BLaER1 (cell line): Measurements from ENCODE around the gene LGALS7.
"Not testable (repeated sequence)": the region's sequence is repeated elsewhere in the genome, so short reads cannot be mapped to it uniquely, and the experiment has no call there.

Source experiments
- H3K27ac ChIP-seq: shearing (Covaris generic); formaldehyde crosslinking; 2 replicates; pipeline ENCODE4 v1.8.1; 2022
- H3K27me3 ChIP-seq: shearing (Covaris generic); formaldehyde crosslinking; 2 replicates; pipeline ENCODE4 v1.8.1; 2022
- H3K36me3 ChIP-seq: shearing (Covaris generic); formaldehyde crosslinking; 2 replicates; pipeline ENCODE4 v1.8.1; 2022
- H3K4me1 ChIP-seq: shearing (Covaris generic); formaldehyde crosslinking; 2 replicates; pipeline ENCODE4 v1.8.1; 2022
- H3K4me2 ChIP-seq: shearing (Covaris generic); formaldehyde crosslinking; 2 replicates; pipeline ENCODE4 v1.8.1; 2022
- H3K4me3 ChIP-seq: shearing (Covaris generic); formaldehyde crosslinking; 2 replicates; pipeline ENCODE4 v1.8.1; 2022
- H3K9ac ChIP-seq: shearing (Covaris generic); formaldehyde crosslinking; 2 replicates; pipeline ENCODE4 v1.8.1; 2022
- H3K9me3 ChIP-seq: shearing (Covaris generic); formaldehyde crosslinking; 2 replicates; pipeline ENCODE4 v1.8.1; 2022
- H4K20me1 ChIP-seq: shearing (Covaris generic); formaldehyde crosslinking; 2 replicates; pipeline ENCODE4 v1.8.1; 2022
- Cebpa-rat ChIP-seq: shearing (Covaris generic); IDR thresholded peaks from 2 replicates; pipeline ENCODE4 v1.8.1; 2022

The LGALS7 gene

GRCh38 chr19:38769635-38770211 is 3.6 kb downstream of the LGALS7 start:
- peaks cover 16% of the 10 kb centered on the region for H3K4me1 ChIP-seq
- H3K9me3 ChIP-seq = no peaks in the 10 kb centered on the region
- no peaks in the 10 kb centered on the region for H3K36me3 ChIP-seq
- TF ChIP-seq Cebpa-rat = no peak
- peak overlapping the region; percentile 63 for H3K4me3 ChIP-seq
- peak overlapping the region; percentile 81 for H3K9ac ChIP-seq
- peak overlapping the region; percentile 90 for H3K27ac ChIP-seq
- no peaks in the 10 kb centered on the region for H4K20me1 ChIP-seq
- H3K27me3 ChIP-seq = 0 out of 2 replicates have a peak, but pooled peaks cover 3% of the 10 kb centered on the region
- peak overlapping the region; percentile 82 for H3K4me2 ChIP-seq

GRCh38 chr19:38766276-38767047 is 6.9 kb downstream of the LGALS7 start:
- no peak for TF ChIP-seq Cebpa-rat
- no peaks in the 10 kb centered on the region for H3K36me3 ChIP-seq
- H3K4me2 ChIP-seq = no peak overlapping the region
- peaks cover 26% of the 10 kb centered on the region for H3K4me1 ChIP-seq
- H3K4me3 ChIP-seq = no peak overlapping the region
- H3K27ac ChIP-seq = no peak overlapping the region
- H3K9ac ChIP-seq = no peak overlapping the region
- no peaks in the 10 kb centered on the region for H3K9me3 ChIP-seq
- 0 out of 2 replicates have a peak, but pooled peaks cover 3% of the 10 kb centered on the region for H3K27me3 ChIP-seq
- H4K20me1 ChIP-seq = no peaks in the 10 kb centered on the region

- no peak overlapping the region for H3K9ac ChIP-seq
- no peak overlapping the region for H3K4me2 ChIP-seq
- no peak overlapping the region for H3K4me3 ChIP-seq
- no peaks in the 10 kb centered on the region for H3K9me3 ChIP-seq
- no peaks in the 10 kb centered on the region for H4K20me1 ChIP-seq
- H3K4me1 ChIP-seq = peaks cover 30% of the 10 kb centered on the region
- TF ChIP-seq Cebpa-rat = no peak
- H3K27ac ChIP-seq = no peak overlapping the region
- no peaks in the 10 kb centered on the region for H3K36me3 ChIP-seq
- H3K27me3 ChIP-seq = 0 out of 2 replicates have a peak, but pooled peaks cover 3% of the 10 kb centered on the region
Observed at GRCh38 chr19:38765214-38765613, 8.1 kb downstream of the LGALS7 start.

- TF ChIP-seq Cebpa-rat = no peak
- Histone ChIP-seq H4K20me1 (no peaks in the 10 kb centered on the region), H3K4me3 (no peak overlapping the region), H3K4me1 (peaks cover 16% of the 10 kb centered on the region), H3K27ac (no peak overlapping the region), H3K27me3 (no peaks in the 10 kb centered on the region), H3K9me3 (no peaks in the 10 kb centered on the region), H3K4me2 (no peak overlapping the region), H3K36me3 (no peaks in the 10 kb centered on the region), H3K9ac (no peak overlapping the region)
Observed at GRCh38 chr19:38763795-38764220, 9.5 kb downstream of the LGALS7 start.

GRCh38 chr19:38761884-38762389 is 11.4 kb downstream of the LGALS7 start:
- peaks cover 15% of the 10 kb centered on the region for H3K4me1 ChIP-seq
- not testable (repeated sequence) for H3K36me3 ChIP-seq, H3K4me2 ChIP-seq, H3K27ac ChIP-seq, H3K27me3 ChIP-seq, H4K20me1 ChIP-seq, H3K9ac ChIP-seq, H3K4me3 ChIP-seq, H3K9me3 ChIP-seq

GRCh38 chr19:38760805-38761517 is 12.4 kb downstream of the LGALS7 start:
- peaks cover 15% of the 10 kb centered on the region for H3K4me1 ChIP-seq
- not testable (repeated sequence) for H3K9ac ChIP-seq

GRCh38 chr19:38759590-38760003 is 13.7 kb downstream of the LGALS7 start:
- no peaks in the 10 kb centered on the region for H3K27me3 ChIP-seq
- no peaks in the 10 kb centered on the region for H4K20me1 ChIP-seq
- H3K36me3 ChIP-seq = no peaks in the 10 kb centered on the region
- no peak overlapping the region for H3K9ac ChIP-seq
- no peak overlapping the region for H3K4me3 ChIP-seq
- no peak overlapping the region for H3K27ac ChIP-seq
- no peak for TF ChIP-seq Cebpa-rat
- no peaks in the 10 kb centered on the region for H3K9me3 ChIP-seq
- H3K4me1 ChIP-seq = peaks cover 15% of the 10 kb centered on the region
- H3K4me2 ChIP-seq = no peak overlapping the region

More at GRCh38 chr19:38760805-38761517, 12.4 kb downstream of the LGALS7 start:
- not testable (repeated sequence) for H3K4me3 ChIP-seq, H3K36me3 ChIP-seq, H3K9me3 ChIP-seq, H3K27me3 ChIP-seq, H4K20me1 ChIP-seq, H3K27ac ChIP-seq, H3K4me2 ChIP-seq

GRCh38 chr19:38754196-38754595 is 19.1 kb downstream of the LGALS7 start:
- not testable (repeated sequence) for H3K27me3 ChIP-seq, H3K27ac ChIP-seq, H3K4me1 ChIP-seq, H3K4me2 ChIP-seq, H4K20me1 ChIP-seq, H3K9me3 ChIP-seq, H3K9ac ChIP-seq, H3K36me3 ChIP-seq, H3K4me3 ChIP-seq

GRCh38 chr19:38753783-38754182 is 19.5 kb downstream of the LGALS7 start:
- not testable (repeated sequence) for H3K4me1 ChIP-seq, H3K9ac ChIP-seq, H3K27ac ChIP-seq

GRCh38 chr19:38745316-38745715 is 28.0 kb downstream of the LGALS7 start:
- no peak for TF ChIP-seq Cebpa-rat
- H3K4me2 ChIP-seq = no peak overlapping the region
- no peaks in the 10 kb centered on the region for H3K36me3 ChIP-seq
- no peaks in the 10 kb centered on the region for H3K9me3 ChIP-seq
- H3K27ac ChIP-seq = no peak overlapping the region
- H3K9ac ChIP-seq = no peak overlapping the region
- H3K27me3 ChIP-seq = no peaks in the 10 kb centered on the region
- H4K20me1 ChIP-seq = no peaks in the 10 kb centered on the region
- no peaks in the 10 kb centered on the region for H3K4me1 ChIP-seq
- no peak overlapping the region for H3K4me3 ChIP-seq

More at GRCh38 chr19:38753783-38754182, 19.5 kb downstream of the LGALS7 start:
- not testable (repeated sequence) for H4K20me1 ChIP-seq, H3K4me2 ChIP-seq, H3K4me3 ChIP-seq, H3K27me3 ChIP-seq, H3K36me3 ChIP-seq, H3K9me3 ChIP-seq
